HG02943 (cell line): ENCODE measurements around the gene RNF169.
"Not testable (repeated sequence)": the region's sequence is repeated elsewhere in the genome, so short reads cannot be mapped to it uniquely, and the experiment has no call there.

Experiments
- ATAC-seq: cut with Tn5 transposase; IDR thresholded peaks from one replicate; pipeline ENCODE4 v1.9.1; 2021; ENCODE audit warnings: mild to moderate bottlenecking, low read depth, moderate library complexity; ENCODE audit not compliant: unreplicated experiment

The RNF169 gene

GRCh38 chr11:74818283-74818946 is 69.8 kb downstream of the RNF169 start:
- ATAC-seq: no peak

- ATAC-seq: no peak
These were observed 70.8 kb downstream of the RNF169 start for GRCh38 chr11:74819400-74819799.

DNA sequence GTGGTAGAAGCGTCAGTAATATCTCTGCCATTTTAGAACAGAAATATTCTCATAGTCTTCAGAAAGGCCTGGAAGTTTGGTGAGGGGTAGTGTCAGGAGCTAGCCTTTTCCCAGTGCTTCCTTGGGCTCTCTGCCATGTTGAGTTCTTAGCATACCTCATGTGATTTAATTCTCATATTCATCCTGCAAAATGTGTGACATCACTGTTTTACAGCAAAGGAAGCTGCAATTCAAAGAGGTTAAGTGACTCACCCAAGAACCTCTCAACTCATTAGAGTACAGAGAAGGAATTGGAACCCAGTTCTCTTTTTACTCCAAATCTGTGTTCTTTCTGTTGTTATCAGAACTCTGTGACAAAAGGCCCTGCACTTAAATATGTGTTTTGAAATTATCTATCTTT is 72.1 kb downstream of the RNF169 start:
- ATAC-seq: no peak

- no peak for ATAC-seq
These were observed 73.5 kb downstream of the RNF169 start for GRCh38 chr11:74822170-74822569.

DNA sequence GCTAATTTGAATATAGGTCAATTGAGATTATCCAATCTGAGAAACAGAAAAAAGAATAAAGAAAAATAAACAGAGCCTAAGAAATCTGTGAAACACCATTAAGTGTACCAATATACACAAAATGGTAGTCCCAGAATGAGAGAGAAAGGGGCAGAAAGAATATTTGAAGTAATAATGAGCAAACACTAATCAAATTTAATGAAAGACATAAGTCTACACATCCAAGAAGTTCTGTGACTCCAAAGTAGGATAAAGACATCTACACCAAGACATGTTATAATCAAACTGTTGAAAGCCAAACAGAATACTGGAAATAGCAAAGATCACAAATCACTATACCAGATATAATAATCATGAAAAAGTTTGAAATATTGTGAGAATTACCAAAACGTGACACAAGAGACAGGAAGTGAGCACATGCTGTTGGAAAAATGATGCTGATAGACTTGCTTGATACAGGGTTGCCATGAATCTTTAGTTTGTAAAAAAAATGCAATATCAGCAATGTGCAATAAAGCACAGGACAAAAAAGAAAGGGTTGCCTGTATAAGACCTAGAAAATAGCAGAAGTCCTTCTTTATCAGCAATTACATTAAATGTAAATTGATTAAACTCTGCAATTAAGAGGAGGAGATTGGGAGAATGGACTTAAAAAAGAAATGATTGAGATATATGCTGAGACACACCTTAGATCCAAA is 75.8 kb downstream of the RNF169 start:
- no peak for ATAC-seq

DNA sequence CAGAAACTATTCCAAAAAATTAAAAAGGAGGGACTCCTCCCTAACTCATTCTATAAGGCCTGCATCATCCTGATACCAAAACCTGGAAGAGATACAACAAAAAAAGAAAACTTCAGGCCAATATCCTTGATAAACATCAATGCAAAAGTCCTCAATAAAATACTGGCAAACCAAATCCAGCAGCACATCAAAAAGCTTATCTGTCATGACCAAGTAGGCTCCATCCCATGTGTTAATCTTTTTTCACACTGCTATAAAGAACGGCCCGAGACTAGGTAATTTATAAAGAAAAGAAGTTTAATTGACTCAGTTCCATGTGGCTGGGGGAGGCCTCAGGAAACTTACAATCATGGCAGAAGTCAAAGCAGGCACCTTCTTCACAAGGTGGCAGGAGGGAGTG is 76.9 kb downstream of the RNF169 start:
- not testable (repeated sequence) for ATAC-seq

GRCh38 chr11:74826901-74827300 is 78.3 kb downstream of the RNF169 start:
- no peak for ATAC-seq

DNA sequence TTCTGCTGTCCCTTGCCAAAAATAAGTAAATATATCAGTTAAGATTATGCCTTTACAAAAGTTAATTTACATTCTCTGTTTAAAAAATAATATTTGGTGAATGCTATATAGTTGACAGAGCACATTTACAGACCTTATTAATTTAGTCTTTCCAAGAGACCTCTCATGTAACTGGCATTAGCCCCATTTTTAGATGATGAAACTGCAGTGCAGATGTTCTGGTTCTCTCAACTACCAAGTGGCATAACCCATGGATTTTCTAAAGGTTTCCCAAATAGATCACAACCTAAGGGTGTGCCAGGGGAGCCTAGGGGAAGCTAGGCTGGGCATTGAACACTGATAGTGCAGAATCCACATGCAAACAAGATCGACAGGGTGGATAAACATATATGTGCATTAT is 88.5 kb downstream of the RNF169 start:
- no peak for ATAC-seq

DNA sequence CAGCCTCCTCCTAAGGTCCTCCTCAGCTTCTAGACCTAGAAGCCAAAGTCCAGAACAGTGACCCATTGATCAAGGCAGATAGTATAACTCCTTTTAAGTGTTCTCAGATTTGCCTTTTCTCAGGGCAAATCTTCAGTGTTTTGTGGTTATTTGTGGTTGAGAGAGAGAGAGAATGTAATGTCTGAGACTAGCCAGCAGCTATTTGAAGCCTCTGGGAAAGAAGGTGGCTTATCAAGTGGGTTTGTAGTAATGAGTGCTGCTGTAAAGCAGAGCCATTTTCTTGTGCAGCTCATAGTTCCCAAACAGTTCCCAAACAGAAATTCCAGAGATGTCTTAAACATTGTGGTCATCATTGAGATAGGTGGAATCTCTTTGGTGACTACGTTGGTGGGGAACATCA is 89.5 kb downstream of the RNF169 start:
- no peak for ATAC-seq

DNA sequence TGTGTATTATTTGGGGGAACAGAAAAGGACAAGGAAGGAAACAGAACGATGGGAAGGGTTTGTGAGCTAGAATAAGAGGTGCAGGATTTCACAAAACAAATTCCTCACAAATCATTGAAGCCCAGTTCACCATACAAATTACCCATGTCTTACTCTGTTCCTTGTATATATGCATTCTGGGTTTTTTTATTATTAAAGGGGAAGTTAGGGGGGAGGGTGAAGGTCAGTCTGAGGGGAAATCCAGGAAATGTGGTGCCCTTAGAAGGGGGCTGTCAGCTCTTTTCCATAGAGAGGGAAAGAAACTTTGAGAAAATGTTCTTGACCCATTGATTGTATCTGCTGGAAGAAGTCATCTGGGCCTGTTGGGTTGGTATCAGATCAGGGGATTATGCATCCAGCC is 90.8 kb downstream of the RNF169 start:
- no peak for ATAC-seq

GRCh38 chr11:74839971-74840370 is 91.3 kb downstream of the RNF169 start:
- ATAC-seq: no peak

GRCh38 chr11:74840486-74840885 is 91.8 kb downstream of the RNF169 start:
- ATAC-seq: no peak

- ATAC-seq: no peak
These were observed 94.3 kb downstream of the RNF169 start for GRCh38 chr11:74842967-74843366.

GRCh38 chr11:74844072-74844471 is 95.4 kb downstream of the RNF169 start:
- no peak for ATAC-seq

DNA sequence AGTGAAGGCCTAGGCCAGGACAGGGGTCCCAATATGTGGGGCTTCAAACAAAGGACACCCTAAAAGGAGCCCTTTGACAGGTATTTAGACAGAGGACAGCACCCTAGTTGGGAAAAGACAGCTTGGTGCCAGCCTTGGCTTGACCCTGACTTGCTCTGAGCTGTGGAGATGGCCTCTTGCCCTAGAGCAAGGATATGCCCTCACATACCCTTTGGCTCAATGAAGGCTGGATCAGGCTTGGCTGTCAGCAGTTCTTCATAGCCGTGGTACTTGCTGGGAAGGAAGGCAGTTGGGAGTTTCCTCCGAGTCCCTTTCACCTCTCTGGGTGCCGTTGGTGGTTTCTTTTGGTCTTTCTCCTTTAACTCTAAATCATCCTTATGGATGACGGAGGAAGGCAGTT is 96.2 kb downstream of the RNF169 start:
- no peak for ATAC-seq

DNA sequence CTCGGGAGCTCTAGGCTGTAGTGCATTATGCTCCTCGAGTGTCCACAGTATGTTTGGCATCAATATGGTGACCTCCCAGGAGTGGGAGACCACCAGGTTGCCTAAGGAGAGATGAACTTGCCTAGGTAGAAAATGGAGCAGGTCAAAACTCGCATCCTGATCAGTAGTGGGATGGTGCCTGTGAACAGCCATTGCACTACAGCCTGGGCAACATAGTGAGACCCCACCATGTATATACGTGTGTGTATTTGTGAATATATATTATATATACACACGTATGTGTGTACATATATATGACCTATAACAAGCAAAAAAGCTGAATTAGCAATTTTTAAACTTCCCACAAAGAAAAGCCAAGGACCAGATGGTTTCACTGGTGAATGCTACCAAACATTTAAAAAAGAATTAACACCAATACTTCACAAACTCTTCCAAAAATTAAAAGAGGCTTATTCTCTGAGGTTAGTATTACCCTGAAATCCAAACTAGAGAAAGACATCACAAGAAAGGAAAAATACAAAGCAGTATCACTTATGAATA is 97.4 kb downstream of the RNF169 start:
- no peak for ATAC-seq

GRCh38 chr11:74846770-74847169 is 98.1 kb downstream of the RNF169 start:
- no peak for ATAC-seq

- no peak for ATAC-seq
These were observed 98.7 kb downstream of the RNF169 start for GRCh38 chr11:74847395-74847794.

- ATAC-seq: no peak
These were observed 99.2 kb downstream of the RNF169 start for GRCh38 chr11:74847895-74848294.

- ATAC-seq: no peak
These were observed 101.1 kb downstream of the RNF169 start for GRCh38 chr11:74849525-74850391.

DNA sequence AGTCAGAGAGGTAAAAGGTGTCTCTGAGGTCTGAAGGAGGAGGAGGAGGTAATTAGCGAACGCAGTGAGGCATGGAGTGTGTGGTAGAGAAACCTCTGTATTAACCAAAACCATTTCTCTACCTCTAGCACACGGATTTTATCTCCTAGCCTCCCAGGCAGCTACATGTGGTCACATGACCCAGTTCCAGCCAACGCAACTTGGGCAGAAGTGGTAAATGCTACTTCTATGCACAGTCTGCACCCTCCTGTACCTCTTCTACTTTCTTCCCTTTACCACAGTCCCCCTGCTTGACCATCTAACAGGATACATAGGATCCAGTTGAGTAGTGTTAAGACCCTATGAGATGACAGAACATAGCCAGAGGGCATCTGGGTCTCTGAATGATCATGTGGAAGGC is 104.6 kb downstream of the RNF169 start:
- no peak for ATAC-seq
